ENCODE data around the gene YY1AP1.

DNA sequence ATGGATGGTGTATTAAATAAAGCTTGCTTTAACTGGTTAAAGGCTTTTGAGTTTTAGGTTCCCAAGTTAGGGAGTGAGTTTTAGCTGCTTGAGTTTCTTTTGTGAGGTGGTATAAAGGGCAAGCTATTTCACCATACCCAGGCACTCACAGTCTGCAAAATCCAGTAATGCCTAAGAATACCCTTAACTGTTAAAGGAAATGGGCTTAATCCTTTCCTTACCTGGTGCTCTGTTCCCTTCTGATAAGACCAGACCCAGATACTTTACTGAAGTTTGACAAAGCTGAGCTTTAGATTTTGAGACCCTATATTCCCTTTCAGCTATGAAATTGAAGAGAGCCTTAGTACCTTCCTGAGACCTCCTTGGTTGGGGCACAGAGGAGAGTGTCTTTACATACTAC lies 48.2 kb downstream of the YY1AP1 start:
- TF ChIP-seq, protein P1, sequence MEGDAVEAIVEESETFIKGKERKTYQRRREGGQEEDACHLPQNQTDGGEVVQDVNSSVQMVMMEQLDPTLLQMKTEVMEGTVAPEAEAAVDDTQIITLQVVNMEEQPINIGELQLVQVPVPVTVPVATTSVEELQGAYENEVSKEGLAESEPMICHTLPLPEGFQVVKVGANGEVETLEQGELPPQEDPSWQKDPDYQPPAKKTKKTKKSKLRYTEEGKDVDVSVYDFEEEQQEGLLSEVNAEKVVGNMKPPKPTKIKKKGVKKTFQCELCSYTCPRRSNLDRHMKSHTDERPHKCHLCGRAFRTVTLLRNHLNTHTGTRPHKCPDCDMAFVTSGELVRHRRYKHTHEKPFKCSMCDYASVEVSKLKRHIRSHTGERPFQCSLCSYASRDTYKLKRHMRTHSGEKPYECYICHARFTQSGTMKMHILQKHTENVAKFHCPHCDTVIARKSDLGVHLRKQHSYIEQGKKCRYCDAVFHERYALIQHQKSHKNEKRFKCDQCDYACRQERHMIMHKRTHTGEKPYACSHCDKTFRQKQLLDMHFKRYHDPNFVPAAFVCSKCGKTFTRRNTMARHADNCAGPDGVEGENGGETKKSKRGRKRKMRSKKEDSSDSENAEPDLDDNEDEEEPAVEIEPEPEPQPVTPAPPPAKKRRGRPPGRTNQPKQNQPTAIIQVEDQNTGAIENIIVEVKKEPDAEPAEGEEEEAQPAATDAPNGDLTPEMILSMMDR (IDR thresholded peaks at IDR 0.05; ENCODE audit: borderline replicate concordance, extremely low read depth, low read length, poor library complexity, severe bottlenecking): no peak
- no peak for TF ChIP-seq EZH2 (IDR thresholded peaks at IDR 0.05; ENCODE audit: borderline replicate concordance, low read depth, low read length, severe bottlenecking)
